WI38 (cell line): Measurements from ENCODE around the gene B4GALNT1.
"Not testable (repeated sequence)": the region's sequence is repeated elsewhere in the genome, so short reads cannot be mapped to it uniquely, and the experiment has no call there.

Experiments used
- H3K4me3 ChIP-seq: 2 replicates; pipeline ENCODE4 v1.5.1; 2011; ENCODE audit warnings: low read depth, mild to moderate bottlenecking, control low read depth, low read length
- CTCF ChIP-seq: IDR thresholded peaks from 2 replicates; pipeline ENCODE4 v1.5.1; 2012; ENCODE audit warnings: low read depth, mild to moderate bottlenecking, control low read depth, low read length

B4GALNT1 gene

GRCh38 chr12:57620936-57621496 lies 12.0 kb downstream of the B4GALNT1 start:
- peak overlapping the region; percentile 43 for H3K4me3 ChIP-seq
- TF ChIP-seq CTCF, result no peak

- no peak overlapping the region for H3K4me3 ChIP-seq
- no peak for TF ChIP-seq CTCF
Observed at GRCh38 chr12:57620245-57620935, 12.6 kb downstream of the B4GALNT1 start.

GRCh38 chr12:57619434-57620244 lies 13.4 kb downstream of the B4GALNT1 start:
- no peak for TF ChIP-seq CTCF
- H3K4me3 ChIP-seq, result no peak overlapping the region

GRCh38 chr12:57618966-57619433 lies 14.0 kb downstream of the B4GALNT1 start:
- TF ChIP-seq CTCF, result no peak

GRCh38 chr12:57618431-57618830 lies 14.6 kb downstream of the B4GALNT1 start:
- not testable (repeated sequence) for H3K4me3 ChIP-seq

More at GRCh38 chr12:57618966-57619433, 14.0 kb downstream of the B4GALNT1 start:
- no peak overlapping the region for H3K4me3 ChIP-seq

- no peak for TF ChIP-seq CTCF
- H3K4me3 ChIP-seq, result no peak overlapping the region
Observed at GRCh38 chr12:57617942-57618341, 15.1 kb downstream of the B4GALNT1 start.

GRCh38 chr12:57616383-57617101 lies 16.5 kb downstream of the B4GALNT1 start:
- no peak for TF ChIP-seq CTCF

More at GRCh38 chr12:57616383-57617101, 16.5 kb downstream of the B4GALNT1 start:
- H3K4me3 ChIP-seq, result no peak overlapping the region
